Measurements from ENCODE around the gene RRP9.
"Not testable (repeated sequence)": the region's sequence is repeated elsewhere in the genome, so short reads cannot be mapped to it uniquely, and the experiment has no call there.

RRP9 gene

DNA sequence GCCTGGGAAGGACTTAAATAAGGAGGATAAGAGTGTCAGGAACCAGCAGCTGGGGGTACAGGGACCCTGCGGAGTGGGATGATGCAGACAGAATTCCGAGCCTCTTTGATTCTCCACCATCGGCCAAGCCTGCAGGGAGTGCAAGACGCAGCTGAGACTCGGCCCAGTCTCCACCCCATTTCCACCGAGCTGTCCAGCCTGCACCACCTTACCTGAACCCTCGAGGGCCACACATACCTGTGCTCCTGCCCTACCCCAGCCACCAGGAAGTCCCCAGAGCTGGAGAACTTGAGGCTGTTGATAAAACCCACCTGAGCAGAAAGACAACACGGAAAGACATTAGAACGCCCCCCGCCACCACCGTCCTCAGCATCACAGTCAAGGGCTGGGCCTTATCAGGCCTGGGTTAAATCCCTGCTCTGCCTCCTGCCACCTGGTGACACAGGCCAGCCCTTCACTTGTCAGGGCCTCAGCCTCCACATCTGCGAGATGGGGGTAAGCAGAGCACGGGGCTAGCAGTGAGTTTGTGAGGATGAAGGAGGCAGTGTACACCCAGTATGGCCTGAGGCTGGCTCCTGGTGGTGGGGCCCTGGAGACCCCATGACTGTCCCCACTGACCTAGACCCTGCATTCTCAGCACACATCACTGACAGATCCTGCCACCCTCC lies 8.1 kb downstream of the RRP9 start:
- TF ChIP-seq, protein P1, sequence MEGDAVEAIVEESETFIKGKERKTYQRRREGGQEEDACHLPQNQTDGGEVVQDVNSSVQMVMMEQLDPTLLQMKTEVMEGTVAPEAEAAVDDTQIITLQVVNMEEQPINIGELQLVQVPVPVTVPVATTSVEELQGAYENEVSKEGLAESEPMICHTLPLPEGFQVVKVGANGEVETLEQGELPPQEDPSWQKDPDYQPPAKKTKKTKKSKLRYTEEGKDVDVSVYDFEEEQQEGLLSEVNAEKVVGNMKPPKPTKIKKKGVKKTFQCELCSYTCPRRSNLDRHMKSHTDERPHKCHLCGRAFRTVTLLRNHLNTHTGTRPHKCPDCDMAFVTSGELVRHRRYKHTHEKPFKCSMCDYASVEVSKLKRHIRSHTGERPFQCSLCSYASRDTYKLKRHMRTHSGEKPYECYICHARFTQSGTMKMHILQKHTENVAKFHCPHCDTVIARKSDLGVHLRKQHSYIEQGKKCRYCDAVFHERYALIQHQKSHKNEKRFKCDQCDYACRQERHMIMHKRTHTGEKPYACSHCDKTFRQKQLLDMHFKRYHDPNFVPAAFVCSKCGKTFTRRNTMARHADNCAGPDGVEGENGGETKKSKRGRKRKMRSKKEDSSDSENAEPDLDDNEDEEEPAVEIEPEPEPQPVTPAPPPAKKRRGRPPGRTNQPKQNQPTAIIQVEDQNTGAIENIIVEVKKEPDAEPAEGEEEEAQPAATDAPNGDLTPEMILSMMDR (IDR thresholded peaks at IDR 0.05; ENCODE audit: low read depth, low read length) = no peak
- DNase-seq (ENCODE audit: extremely low read depth, low read depth) = no peak

DNA sequence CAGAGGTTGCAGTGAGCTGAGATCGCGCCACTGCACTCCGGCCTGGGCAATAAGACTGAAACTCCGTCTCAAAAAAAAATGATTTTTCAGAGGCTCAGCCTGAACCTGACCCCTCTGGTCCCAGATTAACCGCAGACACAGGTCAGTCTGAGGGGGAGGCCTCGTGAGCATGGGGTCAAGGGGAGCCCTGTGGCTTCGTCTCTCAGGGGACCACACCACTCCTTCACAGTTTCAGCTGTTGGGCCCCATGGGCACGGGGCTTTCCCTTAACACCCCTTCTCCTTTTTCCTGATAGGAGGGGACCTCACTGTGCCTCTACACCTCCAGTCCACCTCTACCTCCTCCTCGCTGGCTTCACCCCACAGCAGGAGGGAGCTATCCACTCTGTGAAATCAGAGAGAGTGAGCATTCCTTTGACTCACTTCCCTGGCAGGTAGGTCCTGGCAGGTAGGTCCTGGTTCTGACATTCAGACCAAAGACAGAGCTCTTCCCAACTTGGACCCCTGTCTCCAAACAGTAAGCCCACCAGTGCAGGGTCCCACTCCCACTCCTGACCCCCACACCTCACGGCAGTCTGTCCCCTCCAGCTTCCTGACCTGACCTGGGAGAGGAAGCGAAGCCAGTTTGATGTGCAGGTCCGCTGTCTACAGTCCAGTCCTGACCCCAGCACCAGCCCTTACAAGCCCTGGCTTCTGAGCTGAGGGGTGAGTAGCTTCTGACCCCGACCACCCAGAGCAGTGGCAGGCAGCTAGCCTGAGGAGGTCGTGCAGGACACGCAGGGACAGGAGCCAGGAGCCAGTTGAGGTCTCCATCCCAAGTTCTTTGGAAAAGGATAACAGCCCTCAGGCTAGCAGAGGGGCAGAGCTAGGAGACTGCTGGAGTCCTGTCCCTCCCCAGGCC lies 9.0 kb downstream of the RRP9 start:
- TF ChIP-seq, protein P1 (IDR thresholded peaks at IDR 0.05; ENCODE audit: low read depth, low read length) = no peak
- no peak for DNase-seq (ENCODE audit: extremely low read depth, low read depth)

DNA sequence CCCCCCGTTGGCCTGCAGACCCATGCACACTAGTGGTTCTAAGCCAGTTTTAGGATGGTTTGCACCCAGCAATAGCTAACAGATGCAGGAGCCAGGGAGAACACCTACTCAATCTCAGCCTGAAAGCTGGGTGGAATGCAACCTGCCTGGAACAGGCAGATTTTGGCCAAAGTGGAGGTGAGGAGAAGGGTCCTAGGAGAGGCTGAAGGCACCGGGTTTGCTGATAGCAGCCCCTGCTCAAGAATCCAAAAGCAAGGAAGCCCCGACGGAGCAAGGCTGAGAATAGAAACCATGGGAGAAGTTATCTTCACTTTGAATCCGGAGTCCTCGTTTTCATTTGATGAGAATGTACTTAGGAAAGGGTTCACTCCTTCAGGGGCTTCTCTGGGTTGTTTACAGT lies 9.9 kb downstream of the RRP9 start:
- no peak for DNase-seq (ENCODE audit: extremely low read depth, low read depth)
- TF ChIP-seq, protein P1 (IDR thresholded peaks at IDR 0.05; ENCODE audit: low read depth, low read length) = no peak

DNA sequence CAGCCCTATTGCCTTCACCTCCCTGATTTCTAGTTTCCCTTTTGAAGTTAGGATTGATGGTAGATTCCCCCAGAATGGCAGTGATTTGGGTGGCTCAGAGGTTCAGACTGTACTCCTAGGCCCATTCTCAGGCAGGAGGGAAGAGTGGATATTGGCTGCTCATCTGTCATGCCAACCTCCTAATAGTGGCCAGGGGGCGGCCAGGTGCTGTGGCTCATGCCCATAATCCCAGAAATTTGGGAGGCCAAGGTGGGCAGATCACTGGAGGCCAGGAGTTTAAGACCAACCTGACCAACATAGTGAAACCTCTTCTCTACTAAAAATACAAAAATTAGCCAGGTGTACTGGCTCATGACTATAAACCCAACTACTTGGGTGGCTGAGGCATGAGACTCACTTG lies 11.3 kb downstream of the RRP9 start:
- DNase-seq (ENCODE audit: extremely low read depth, low read depth) = no peak
- TF ChIP-seq, protein P1 (IDR thresholded peaks at IDR 0.05; ENCODE audit: low read depth, low read length) = no peak

DNA sequence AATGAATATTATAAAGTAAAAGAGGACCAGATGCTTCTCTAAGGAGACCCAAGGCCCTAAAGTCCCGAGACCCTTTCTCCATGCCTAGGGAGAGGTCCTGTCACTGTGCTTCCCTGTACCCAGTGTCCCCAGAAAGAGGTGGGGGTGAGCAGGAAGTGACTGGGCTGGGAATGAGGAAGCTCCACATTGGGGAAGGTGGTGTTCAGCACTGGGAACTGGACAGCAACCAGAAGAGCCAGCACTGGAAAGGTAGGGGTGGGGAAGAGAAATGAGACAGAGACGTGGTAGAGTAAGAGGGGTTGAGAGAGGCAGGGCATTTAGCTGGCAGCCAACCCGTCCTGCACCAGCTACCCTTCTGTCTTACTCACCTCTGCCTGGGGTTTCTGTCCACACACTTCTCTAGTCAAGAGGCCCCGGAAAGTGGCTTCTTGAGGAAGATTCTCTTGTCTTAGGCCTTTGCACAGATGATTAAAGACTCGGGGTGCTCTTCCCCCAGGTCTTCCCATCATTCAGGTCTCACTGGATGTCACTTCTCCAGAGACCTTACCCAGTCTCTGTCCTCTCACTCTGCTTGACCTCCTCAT lies 12.2 kb downstream of the RRP9 start:
- DNase-seq (ENCODE audit: extremely low read depth, low read depth) = no peak
- TF ChIP-seq, protein P1 (IDR thresholded peaks at IDR 0.05; ENCODE audit: low read depth, low read length) = no peak

DNA sequence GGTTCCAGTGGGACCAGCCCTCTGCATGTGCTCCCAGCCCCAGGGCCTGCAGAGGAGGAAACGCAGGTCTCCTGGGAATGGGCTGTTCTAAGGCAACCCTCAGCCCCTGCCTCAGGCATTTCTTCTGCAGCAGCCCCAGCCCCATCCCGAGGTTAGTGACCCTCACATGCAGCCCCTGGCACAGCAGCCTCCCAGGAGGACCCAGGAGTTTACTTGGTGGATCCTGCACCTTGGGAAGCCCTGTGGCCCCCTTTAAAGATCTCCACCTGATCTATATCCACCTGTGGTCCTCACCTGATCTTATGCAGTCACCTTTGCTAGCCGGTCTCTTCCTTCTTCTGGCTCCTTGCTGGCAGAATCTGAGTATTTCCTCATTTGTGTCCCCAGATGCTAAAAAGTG lies 12.7 kb downstream of the RRP9 start:
- not testable (repeated sequence) for DNase-seq (ENCODE audit: extremely low read depth, low read depth)

DNA sequence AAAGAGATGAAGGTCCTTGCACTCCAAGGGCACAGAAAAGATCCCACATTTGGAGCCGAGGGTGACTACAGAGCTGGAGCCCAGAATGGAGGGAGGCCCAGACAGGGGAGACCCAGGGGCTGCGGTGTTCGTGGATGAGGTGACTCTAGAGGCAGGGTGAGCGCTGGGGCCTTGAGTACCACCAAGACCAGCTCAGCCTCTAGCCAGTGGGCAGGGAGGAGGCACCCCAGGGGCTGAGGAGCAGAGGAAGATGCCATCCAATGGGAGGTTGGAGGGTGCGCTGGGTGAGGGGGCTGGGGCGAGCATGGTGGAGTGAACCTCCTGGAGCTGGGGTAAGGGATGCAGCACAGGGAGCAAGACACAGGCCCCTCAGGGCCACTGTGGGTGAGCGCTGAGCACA lies 13.3 kb downstream of the RRP9 start:
- no peak for DNase-seq (ENCODE audit: extremely low read depth, low read depth)
- TF ChIP-seq, protein P1 (IDR thresholded peaks at IDR 0.05; ENCODE audit: low read depth, low read length) = no peak

Data from AG09319 (cell line).